Nephron progenitor cell (in vitro differentiated cells): ENCODE data around the gene AFAP1.
A peak's percentile ranks its signal among the peaks of the same experiment; 100 is the strongest.

Experiments
- DNase-seq: peaks from one replicate; pipeline ENCODE4 v3.0.0; 2021
- H3K27ac Mint-ChIP-seq: 2 replicates; pipeline ENCODE4 v1.8.0; 2021; ENCODE audit warnings: mild to moderate bottlenecking, moderate library complexity, mixed read lengths
- H3K27me3 Mint-ChIP-seq: 2 replicates; pipeline ENCODE4 v1.8.0; 2021; ENCODE audit warnings: mild to moderate bottlenecking, low read depth, mixed read lengths; ENCODE audit not compliant: poor library complexity
- H3K36me3 Mint-ChIP-seq: 2 replicates; pipeline ENCODE4 v1.8.0; 2021; ENCODE audit warnings: low read depth, mixed read lengths
- H3K4me1 Mint-ChIP-seq: 2 replicates; pipeline ENCODE4 v1.8.0; 2021; ENCODE audit warnings: mixed read lengths
- H3K4me3 Mint-ChIP-seq: 2 replicates; pipeline ENCODE4 v1.8.0; 2021; ENCODE audit warnings: mild to moderate bottlenecking, moderate library complexity, mixed read lengths
- H3K9me3 Mint-ChIP-seq: 2 replicates; pipeline ENCODE4 v1.8.0; 2021; ENCODE audit warnings: mild to moderate bottlenecking, moderate library complexity, mixed read lengths
- CTCF ChIP-seq: fragments of 200-600 bp; sonication (generic); IDR thresholded peaks from 2 replicates; pipeline ENCODE4 v1.5.0; 2021; ENCODE audit warnings: antibody characterized with exemption

AFAP1 gene, protein sequence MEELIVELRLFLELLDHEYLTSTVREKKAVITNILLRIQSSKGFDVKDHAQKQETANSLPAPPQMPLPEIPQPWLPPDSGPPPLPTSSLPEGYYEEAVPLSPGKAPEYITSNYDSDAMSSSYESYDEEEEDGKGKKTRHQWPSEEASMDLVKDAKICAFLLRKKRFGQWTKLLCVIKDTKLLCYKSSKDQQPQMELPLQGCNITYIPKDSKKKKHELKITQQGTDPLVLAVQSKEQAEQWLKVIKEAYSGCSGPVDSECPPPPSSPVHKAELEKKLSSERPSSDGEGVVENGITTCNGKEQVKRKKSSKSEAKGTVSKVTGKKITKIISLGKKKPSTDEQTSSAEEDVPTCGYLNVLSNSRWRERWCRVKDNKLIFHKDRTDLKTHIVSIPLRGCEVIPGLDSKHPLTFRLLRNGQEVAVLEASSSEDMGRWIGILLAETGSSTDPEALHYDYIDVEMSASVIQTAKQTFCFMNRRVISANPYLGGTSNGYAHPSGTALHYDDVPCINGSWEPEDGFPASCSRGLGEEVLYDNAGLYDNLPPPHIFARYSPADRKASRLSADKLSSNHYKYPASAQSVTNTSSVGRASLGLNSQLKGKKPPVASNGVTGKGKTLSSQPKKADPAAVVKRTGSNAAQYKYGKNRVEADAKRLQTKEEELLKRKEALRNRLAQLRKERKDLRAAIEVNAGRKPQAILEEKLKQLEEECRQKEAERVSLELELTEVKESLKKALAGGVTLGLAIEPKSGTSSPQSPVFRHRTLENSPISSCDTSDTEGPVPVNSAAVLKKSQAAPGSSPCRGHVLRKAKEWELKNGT

DNA sequence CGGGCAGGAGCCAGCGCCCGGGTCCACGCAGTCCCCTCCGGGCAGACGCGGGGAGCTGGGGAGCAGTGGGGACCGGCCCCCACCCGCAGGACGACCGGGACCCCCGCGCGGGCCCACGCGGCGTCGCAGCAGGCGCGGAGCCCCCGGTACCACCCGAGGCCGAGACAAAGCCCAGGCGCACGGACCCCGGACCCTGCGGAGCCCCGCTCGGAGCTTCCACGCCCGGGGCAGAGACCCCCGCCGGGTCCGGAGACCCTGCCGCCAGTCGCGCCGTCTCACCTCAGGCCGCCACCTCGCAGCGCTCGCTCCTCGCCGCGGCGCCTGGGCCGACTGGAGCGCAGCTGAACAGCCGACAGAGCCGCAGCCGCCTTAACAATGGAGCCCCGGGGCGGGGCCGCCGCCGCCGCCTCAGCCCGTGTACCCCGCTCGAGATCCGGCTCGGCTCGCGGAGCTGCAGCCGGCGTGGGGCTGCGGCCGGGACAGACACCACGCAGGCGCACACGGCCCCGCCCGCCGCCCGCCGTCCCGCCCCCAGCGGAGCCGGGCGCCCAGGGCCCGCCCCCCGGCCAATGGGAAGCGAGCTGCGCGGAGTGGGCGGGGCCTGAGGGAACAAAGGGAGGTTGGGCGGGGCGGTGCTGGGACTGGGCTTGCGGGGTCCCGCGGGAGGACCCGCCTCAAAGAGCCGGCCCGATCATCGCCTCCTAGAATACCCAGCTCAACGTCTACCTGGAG is at the start of gene AFAP1:
Gene AFAP1 (minus strand): TSS at position 485 of the 732 bp plus-strand sequence. CDS start 67,783 bp downstream, outside the sequence.
- DNase-seq, result peak; percentile 98
- H3K27me3 Mint-ChIP-seq, result no peaks in the 10 kb centered on the region
- H3K9me3 Mint-ChIP-seq, result peaks cover under 1% of the 10 kb centered on the region
- H3K27ac Mint-ChIP-seq, result no peak within 1 kb of the TSS
- peaks cover 60% of the 10 kb centered on the region for H3K4me1 Mint-ChIP-seq
- peak within 1 kb of the TSS; percentile 91 for H3K4me3 Mint-ChIP-seq
- peaks cover 8% of the 10 kb centered on the region for H3K36me3 Mint-ChIP-seq
- TF ChIP-seq CTCF, result no peak

DNA sequence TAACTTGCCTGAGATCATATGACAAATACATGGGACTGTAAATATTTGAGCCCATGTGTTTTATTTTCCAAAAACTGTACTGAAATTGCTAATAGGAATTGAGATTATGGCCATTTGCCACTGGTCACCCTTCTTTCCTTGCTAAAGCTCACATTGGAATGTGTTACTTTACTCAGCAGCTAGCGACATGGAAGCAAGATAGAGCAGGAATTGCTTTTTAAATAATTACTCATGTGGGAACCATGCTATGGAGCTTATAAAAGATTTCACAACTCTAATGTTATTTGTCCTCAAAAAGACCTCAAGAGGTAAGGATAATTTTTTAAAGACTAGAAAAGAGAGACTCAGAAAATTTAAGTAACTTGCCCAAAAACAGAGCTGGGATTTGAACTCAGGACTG is 48.8 kb upstream of the AFAP1 start:
- peaks cover 18% of the 10 kb centered on the region for H3K27me3 Mint-ChIP-seq
- H3K36me3 Mint-ChIP-seq, result no peaks in the 10 kb centered on the region

GRCh38 chr4:7987148-7987989 is 47.7 kb upstream of the AFAP1 start:
- no peak overlapping the region for H3K27ac Mint-ChIP-seq
- TF ChIP-seq CTCF, result peak; percentile 83
- peaks cover 52% of the 10 kb centered on the region for H3K4me1 Mint-ChIP-seq
- H3K36me3 Mint-ChIP-seq, result no peaks in the 10 kb centered on the region
- H3K4me3 Mint-ChIP-seq, result no peak overlapping the region
- peak; percentile 80 for DNase-seq
- H3K9me3 Mint-ChIP-seq, result peaks cover 10% of the 10 kb centered on the region
- H3K27me3 Mint-ChIP-seq, result peaks cover 15% of the 10 kb centered on the region

More for the DNA sequence above, 48.8 kb upstream of the AFAP1 start:
- Mint-ChIP-seq H3K4me1 (peaks cover 47% of the 10 kb centered on the region), H3K4me3 (no peak overlapping the region), H3K27ac (no peak overlapping the region), H3K9me3 (peaks cover 10% of the 10 kb centered on the region)
- no peak for DNase-seq
- TF ChIP-seq CTCF, result no peak

DNA sequence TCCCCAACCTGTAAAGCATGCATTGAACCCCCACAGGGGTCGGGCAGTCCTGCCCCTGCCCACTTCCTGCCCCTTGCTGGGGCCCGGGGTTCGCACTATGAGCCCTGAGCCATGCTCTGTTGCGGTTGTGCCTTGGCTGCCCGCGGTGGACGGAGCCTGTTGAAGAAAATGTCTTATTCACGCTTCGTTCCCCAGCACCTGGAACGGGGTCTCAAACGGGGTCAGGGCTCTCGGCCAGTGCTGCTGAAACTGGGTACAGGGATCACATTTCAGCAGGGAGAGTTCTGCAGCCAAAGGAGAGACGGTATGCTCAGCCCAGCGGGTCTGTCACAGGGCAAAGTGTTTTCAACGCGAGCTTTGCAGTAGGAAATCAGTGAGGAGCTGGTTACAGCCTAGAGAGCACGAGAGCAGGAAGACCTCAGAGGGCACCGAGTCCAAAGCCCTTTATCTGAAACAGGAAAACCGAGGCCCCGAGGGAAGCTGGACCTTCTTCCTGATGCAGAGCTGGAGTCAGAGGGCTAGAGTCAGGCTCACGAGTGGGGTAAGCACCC is 46.3 kb upstream of the AFAP1 start:
- peak overlapping the region; percentile 46 for H3K4me3 Mint-ChIP-seq

More for the DNA sequence above, 46.3 kb upstream of the AFAP1 start:
- no peak for TF ChIP-seq CTCF
- Mint-ChIP-seq H3K9me3 (peaks cover 14% of the 10 kb centered on the region), H3K36me3 (no peaks in the 10 kb centered on the region), H3K27ac (peak overlapping the region; percentile 64), H3K4me1 (peaks cover 53% of the 10 kb centered on the region), H3K27me3 (peaks cover 16% of the 10 kb centered on the region)
- DNase-seq, result peak; percentile 60
